Activated CD8-positive, alpha-beta T cell treated with anti-CD3 and anti-CD28 coated beads, Interleukin-2, amount 10 ng/mL, durations not matched to agents 7 days and 5 days (primary cell): ENCODE results near the gene TIPARP. TPM values are rescaled to one million over a fixed set of nuclear protein-coding genes. Genes with fewer than 3 reads are reported as not detected.

ENCODE experiments used
- ATAC-seq: fragments of 150-1000 bp; cut with Tn5 transposase; one replicate; pipeline ENCODE4 v1.10.0; 2021; ENCODE audit warnings: moderate library complexity
- CTCF ChIA-PET: fragments of 350-600 bp; sonication (Branson Sonifier 250); formaldehyde crosslinking; loops from one replicate; lab custom pipeline; 2021; ENCODE audit warnings: antibody characterized with exemption; lab: Charles Lee
- POLR2A ChIA-PET: fragments of 350-600 bp; sonication (Branson Sonifier 250); formaldehyde crosslinking; loops from one replicate; lab custom pipeline; 2021; ENCODE audit warnings: antibody characterized with exemption; lab: Charles Lee
- DNase-seq: peaks from one replicate; pipeline ENCODE4 v3.0.0-alpha.2; 2020
- H3K27ac Mint-ChIP-seq: one replicate; pipeline ENCODE4 v1.8.0; 2021; ENCODE audit warnings: mild to moderate bottlenecking, mixed read lengths
- H3K27me3 Mint-ChIP-seq: one replicate; pipeline ENCODE4 v1.8.0; 2021; ENCODE audit warnings: low read depth, mixed read lengths
- H3K36me3 Mint-ChIP-seq: one replicate; pipeline ENCODE4 v1.8.0; 2021; ENCODE audit warnings: low read depth, mixed read lengths
- H3K4me1 Mint-ChIP-seq: one replicate; pipeline ENCODE4 v1.8.0; 2021; ENCODE audit warnings: low read depth, mixed read lengths
- H3K4me3 Mint-ChIP-seq: one replicate; pipeline ENCODE4 v1.8.0; 2021; ENCODE audit warnings: mild to moderate bottlenecking, mixed read lengths
- H3K9me3 Mint-ChIP-seq: one replicate; pipeline ENCODE4 v1.8.0; 2022; ENCODE audit warnings: mixed read lengths; ENCODE audit not compliant: insufficient read depth
- total RNA-seq, 2 experiments: library from RNA; stranded (reverse); gene quantifications; one replicate each; pipeline ENCODE4 v1.2.3, GENCODE V29; 2021

TIPARP gene
- total RNA-seq, 2 experiments from 2014 or later = 34.2 to 36.5 TPM

GRCh38 chr3:156677536-156677935 lies 3.1 kb downstream of the TIPARP start:
- CTCF ChIA-PET = interaction anchor here (1.0 to 10.5 kb wide), 7 partner anchors 10 to 456 kb away, joined by 3 to 140 read pairs (median 4); no protein-coding TSS in a partner anchor
- H3K9me3 Mint-ChIP-seq = no peaks in the 10 kb centered on the region
- no peaks in the 10 kb centered on the region for H3K27me3 Mint-ChIP-seq
- DNase-seq = no peak
- POLR2A ChIA-PET = interaction anchor here (0.7 to 4.0 kb wide), 6 partner anchors 64 to 483 kb away, joined by 3 to 18 read pairs (median 4); partner anchors contain the start of gene CCNL1
- H3K4me3 Mint-ChIP-seq = peak overlapping the region; percentile 95
- peaks cover 70% of the 10 kb centered on the region for H3K4me1 Mint-ChIP-seq
- peak overlapping the region; percentile 60 for H3K27ac Mint-ChIP-seq
- H3K36me3 Mint-ChIP-seq = peaks cover 62% of the 10 kb centered on the region
- ATAC-seq = no peak

GRCh38 chr3:156678197-156678596 lies 3.8 kb downstream of the TIPARP start:
- Mint-ChIP-seq H3K4me3 (peak overlapping the region; percentile 95), H3K9me3 (no peaks in the 10 kb centered on the region), H3K27ac (no peak overlapping the region), H3K36me3 (peaks cover 66% of the 10 kb centered on the region), H3K27me3 (no peaks in the 10 kb centered on the region), H3K4me1 (peaks cover 67% of the 10 kb centered on the region)
- POLR2A ChIA-PET = interaction anchor here (0.7 to 4.0 kb wide), 6 partner anchors 45 to 482 kb away, joined by 3 to 18 read pairs (median 4); partner anchors contain the start of gene CCNL1
- ATAC-seq (no peak), DNase-seq (no peak)
- CTCF ChIA-PET = interaction anchor here (0.7 to 10.5 kb wide), 5 partner anchors 13 to 455 kb away, joined by 3 to 140 read pairs (median 4); no protein-coding TSS in a partner anchor

GRCh38 chr3:156680243-156680914 lies 6.0 kb downstream of the TIPARP start:
- H3K36me3 Mint-ChIP-seq = peaks cover 75% of the 10 kb centered on the region
- POLR2A ChIA-PET = interaction anchor here (0.6 kb wide), 1 partner anchor 78 kb away, joined by 4 read pairs; no protein-coding TSS in a partner anchor
- no peak overlapping the region for H3K27ac Mint-ChIP-seq

GRCh38 chr3:156681002-156681401 lies 6.6 kb downstream of the TIPARP start:
- no peak for DNase-seq
- ChIA-PET POLR2A (interaction anchor here (0.6 kb wide), 1 partner anchor 78 kb away, joined by 4 read pairs; no protein-coding TSS in a partner anchor), CTCF (interaction anchor here (2.2 to 10.5 kb wide), 2 partner anchors 9 to 452 kb away, joined by 6 to 140 read pairs; no protein-coding TSS in a partner anchor)
- peaks cover 74% of the 10 kb centered on the region for H3K36me3 Mint-ChIP-seq
- H3K9me3 Mint-ChIP-seq = no peaks in the 10 kb centered on the region
- H3K4me3 Mint-ChIP-seq = peak overlapping the region; percentile 16
- H3K27me3 Mint-ChIP-seq = no peaks in the 10 kb centered on the region
- ATAC-seq = no peak
- H3K4me1 Mint-ChIP-seq = peaks cover 83% of the 10 kb centered on the region
- no peak overlapping the region for H3K27ac Mint-ChIP-seq

More at GRCh38 chr3:156680243-156680914, 6.0 kb downstream of the TIPARP start:
- CTCF ChIA-PET = interaction anchor here (2.2 to 10.5 kb wide), 2 partner anchors 9 to 453 kb away, joined by 6 to 140 read pairs; no protein-coding TSS in a partner anchor
- peak overlapping the region; percentile 16 for H3K4me3 Mint-ChIP-seq
- H3K27me3 Mint-ChIP-seq = no peaks in the 10 kb centered on the region
- no peak for DNase-seq
- no peak for ATAC-seq
- H3K9me3 Mint-ChIP-seq = no peaks in the 10 kb centered on the region
- H3K4me1 Mint-ChIP-seq = peaks cover 77% of the 10 kb centered on the region

- CTCF ChIA-PET = interaction anchor here (1.1 to 1.7 kb wide), 5 partner anchors 128 to 455 kb away, joined by 3 to 11 read pairs (median 3); partner anchors contain the start of gene SSR3
- Mint-ChIP-seq H3K4me3 (no peak overlapping the region), H3K36me3 (peaks cover 69% of the 10 kb centered on the region), H3K4me1 (peaks cover 82% of the 10 kb centered on the region), H3K9me3 (no peaks in the 10 kb centered on the region), H3K27ac (no peak overlapping the region), H3K27me3 (no peaks in the 10 kb centered on the region)
- DNase-seq (no peak), ATAC-seq (no peak)
- POLR2A ChIA-PET = interaction anchor here (0.6 to 1.0 kb wide), 4 partner anchors 9 to 226 kb away, joined by 3 to 5 read pairs (median 3); no protein-coding TSS in a partner anchor
Measured at GRCh38 chr3:156682501-156682900, 8.1 kb downstream of the TIPARP start.

- ATAC-seq = no peak
- no peaks in the 10 kb centered on the region for H3K9me3 Mint-ChIP-seq
- H3K4me3 Mint-ChIP-seq = no peak overlapping the region
- ChIA-PET POLR2A (interaction anchor here (0.6 to 1.0 kb wide), 4 partner anchors 9 to 225 kb away, joined by 3 to 5 read pairs (median 3); no protein-coding TSS in a partner anchor), CTCF (interaction anchor here (1.1 to 1.7 kb wide), 5 partner anchors 128 to 454 kb away, joined by 3 to 11 read pairs (median 3); partner anchors contain the start of gene SSR3)
- no peak for DNase-seq
- no peaks in the 10 kb centered on the region for H3K27me3 Mint-ChIP-seq
- H3K4me1 Mint-ChIP-seq = peaks cover 82% of the 10 kb centered on the region
- peaks cover 68% of the 10 kb centered on the region for H3K36me3 Mint-ChIP-seq
- no peak overlapping the region for H3K27ac Mint-ChIP-seq
Measured at GRCh38 chr3:156682963-156683362, 8.6 kb downstream of the TIPARP start.

GRCh38 chr3:156685198-156685597 lies 10.8 kb downstream of the TIPARP start:
- peak overlapping the region; percentile 50 for H3K27ac Mint-ChIP-seq
- DNase-seq (no peak), ATAC-seq (no peak)
- peaks cover 85% of the 10 kb centered on the region for H3K4me1 Mint-ChIP-seq
- H3K27me3 Mint-ChIP-seq = no peaks in the 10 kb centered on the region
- no peaks in the 10 kb centered on the region for H3K9me3 Mint-ChIP-seq
- ChIA-PET POLR2A (interaction anchor here (1.5 to 2.5 kb wide), 3 partner anchors 9 to 130 kb away, joined by 4 to 13 read pairs (median 5); partner anchors contain the start of genes SSR3 and TIPARP), CTCF (interaction anchor here (1.2 to 3.0 kb wide), 6 partner anchors 10 to 452 kb away, joined by 3 to 15 read pairs (median 6); partner anchors contain the start of genes SSR3 and TIPARP)
- peaks cover 69% of the 10 kb centered on the region for H3K36me3 Mint-ChIP-seq
- H3K4me3 Mint-ChIP-seq = peak overlapping the region; percentile 9

GRCh38 chr3:156685752-156686151 lies 11.4 kb downstream of the TIPARP start:
- Mint-ChIP-seq H3K4me1 (peaks cover 85% of the 10 kb centered on the region), H3K9me3 (no peaks in the 10 kb centered on the region), H3K27me3 (no peaks in the 10 kb centered on the region), H3K36me3 (peaks cover 68% of the 10 kb centered on the region), H3K4me3 (peak overlapping the region; percentile 9), H3K27ac (peak overlapping the region; percentile 62)
- ATAC-seq = peak; percentile 52
- DNase-seq = no peak
- POLR2A ChIA-PET = interaction anchor here (1.5 to 2.5 kb wide), 3 partner anchors 10 to 131 kb away, joined by 4 to 13 read pairs (median 5); partner anchors contain the start of genes SSR3 and TIPARP
- CTCF ChIA-PET = interaction anchor here (1.1 to 3.0 kb wide), 7 partner anchors 10 to 533 kb away, joined by 3 to 15 read pairs (median 4); partner anchors contain the start of genes SSR3 and TIPARP

GRCh38 chr3:156687023-156687422 lies 12.6 kb downstream of the TIPARP start:
- no peaks in the 10 kb centered on the region for H3K9me3 Mint-ChIP-seq
- H3K27ac Mint-ChIP-seq = no peak overlapping the region
- CTCF ChIA-PET = interaction anchor here (0.9 to 3.0 kb wide), 7 partner anchors 11 to 535 kb away, joined by 3 to 15 read pairs (median 4); partner anchors contain the start of genes SSR3 and TIPARP
- H3K27me3 Mint-ChIP-seq = no peaks in the 10 kb centered on the region
- peaks cover 61% of the 10 kb centered on the region for H3K36me3 Mint-ChIP-seq
- H3K4me1 Mint-ChIP-seq = peaks cover 84% of the 10 kb centered on the region
- POLR2A ChIA-PET = interaction anchor here (1.7 to 2.5 kb wide), 2 partner anchors 11 to 13 kb away, joined by 4 to 13 read pairs; partner anchors contain the start of gene TIPARP
- no peak for DNase-seq
- H3K4me3 Mint-ChIP-seq = no peak overlapping the region
- ATAC-seq = peak; percentile 60

- ATAC-seq = no peak
- peaks cover 77% of the 10 kb centered on the region for H3K4me1 Mint-ChIP-seq
- no peak for DNase-seq
- H3K27me3 Mint-ChIP-seq = no peaks in the 10 kb centered on the region
- no peak overlapping the region for H3K27ac Mint-ChIP-seq
- H3K9me3 Mint-ChIP-seq = no peaks in the 10 kb centered on the region
- POLR2A ChIA-PET = interaction anchor here (1.3 to 1.6 kb wide), 2 partner anchors 13 to 15 kb away, joined by 4 to 5 read pairs; partner anchors contain the start of gene TIPARP
- peaks cover 57% of the 10 kb centered on the region for H3K36me3 Mint-ChIP-seq
- CTCF ChIA-PET = interaction anchor here (1.4 to 2.1 kb wide), 3 partner anchors 8 to 448 kb away, joined by 3 to 8 read pairs (median 6); no protein-coding TSS in a partner anchor
- no peak overlapping the region for H3K4me3 Mint-ChIP-seq
Measured at GRCh38 chr3:156688632-156689452, 14.5 kb downstream of the TIPARP start.
